Osteocyte (in vitro differentiated cells): Measurements from ENCODE around the gene HOXB9. TPM values are rescaled to one million over a fixed set of nuclear protein-coding genes. Genes with fewer than 3 reads are reported as not detected.

ENCODE experiments used
- DNase-seq: peaks from one replicate; pipeline ENCODE4 v3.0.0; 2021; ENCODE audit warnings: mixed read lengths; ENCODE audit not compliant: unreplicated experiment; ENCODE audit errors: extremely low spot score
- H3K27ac Mint-ChIP-seq: one replicate; pipeline ENCODE4 v1.8.0; 2021; ENCODE audit warnings: mild to moderate bottlenecking, mixed read lengths; ENCODE audit not compliant: unreplicated experiment
- H3K27me3 Mint-ChIP-seq: one replicate; pipeline ENCODE4 v1.8.0; 2021; ENCODE audit warnings: mixed read lengths; ENCODE audit not compliant: unreplicated experiment
- H3K36me3 Mint-ChIP-seq: one replicate; pipeline ENCODE4 v1.8.0; 2021; ENCODE audit warnings: mixed read lengths; ENCODE audit not compliant: unreplicated experiment
- H3K4me1 Mint-ChIP-seq: one replicate; pipeline ENCODE4 v1.8.0; 2021; ENCODE audit warnings: mixed read lengths; ENCODE audit not compliant: unreplicated experiment
- H3K4me3 Mint-ChIP-seq: one replicate; pipeline ENCODE4 v1.8.0; 2021; ENCODE audit warnings: mild to moderate bottlenecking, moderate library complexity, mixed read lengths; ENCODE audit not compliant: unreplicated experiment
- H3K9me3 Mint-ChIP-seq: one replicate; pipeline ENCODE4 v1.8.0; 2021; ENCODE audit warnings: mixed read lengths; ENCODE audit not compliant: unreplicated experiment
- microRNA-seq: library from miRNA; unstranded; fragments of <30 nt; microRNA quantifications from one replicate; pipeline ENCODE4 v1.1.0, GENCODE V29; 2020; ENCODE audit not compliant: unreplicated experiment
- total RNA-seq: library from RNA; stranded (reverse); gene quantifications from 2 replicates; pipeline ENCODE4 v1.2.1, GENCODE V29; 2021
- TF ChIP-seq, protein P1 (sequence below): fragments of 200-600 bp; sonication (generic); IDR thresholded peaks from 2 replicates; pipeline ENCODE4 v1.5.0; 2021; ENCODE audit warnings: antibody characterized with exemption, mild to moderate bottlenecking, moderate library complexity

The HOXB9 gene
- total RNA-seq, 1 donor from 2014 or later, result not detected

DNA sequence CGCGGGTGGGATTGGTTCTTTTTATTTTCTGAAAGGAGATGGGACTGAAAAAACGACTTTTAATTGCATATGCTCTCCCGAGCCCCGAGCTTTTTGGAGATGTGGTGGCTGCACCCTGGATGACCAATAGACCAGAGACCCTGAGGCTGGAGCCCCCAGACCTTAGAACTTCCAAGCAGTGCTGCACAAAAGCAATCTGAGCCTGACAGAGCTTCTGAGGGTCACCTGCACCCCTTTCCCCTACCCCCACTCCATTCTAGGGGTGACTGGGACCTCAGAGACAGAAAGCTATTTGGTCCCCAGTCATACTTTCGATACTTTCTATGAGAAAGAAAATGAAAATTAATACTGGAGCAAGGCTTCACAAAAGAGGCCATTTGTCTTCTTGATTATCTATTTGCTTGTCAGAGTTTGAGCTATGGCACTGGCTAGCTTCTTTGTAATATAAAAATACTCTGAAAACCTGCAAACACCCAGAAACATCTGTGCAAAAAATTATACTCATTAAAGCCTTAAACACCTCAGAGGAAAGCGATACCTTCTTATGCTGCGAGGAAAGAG is 51.6 kb downstream of the HOXB9 start:
- H3K9me3 Mint-ChIP-seq, result no peaks in the 10 kb centered on the region
- TF ChIP-seq, protein P1, sequence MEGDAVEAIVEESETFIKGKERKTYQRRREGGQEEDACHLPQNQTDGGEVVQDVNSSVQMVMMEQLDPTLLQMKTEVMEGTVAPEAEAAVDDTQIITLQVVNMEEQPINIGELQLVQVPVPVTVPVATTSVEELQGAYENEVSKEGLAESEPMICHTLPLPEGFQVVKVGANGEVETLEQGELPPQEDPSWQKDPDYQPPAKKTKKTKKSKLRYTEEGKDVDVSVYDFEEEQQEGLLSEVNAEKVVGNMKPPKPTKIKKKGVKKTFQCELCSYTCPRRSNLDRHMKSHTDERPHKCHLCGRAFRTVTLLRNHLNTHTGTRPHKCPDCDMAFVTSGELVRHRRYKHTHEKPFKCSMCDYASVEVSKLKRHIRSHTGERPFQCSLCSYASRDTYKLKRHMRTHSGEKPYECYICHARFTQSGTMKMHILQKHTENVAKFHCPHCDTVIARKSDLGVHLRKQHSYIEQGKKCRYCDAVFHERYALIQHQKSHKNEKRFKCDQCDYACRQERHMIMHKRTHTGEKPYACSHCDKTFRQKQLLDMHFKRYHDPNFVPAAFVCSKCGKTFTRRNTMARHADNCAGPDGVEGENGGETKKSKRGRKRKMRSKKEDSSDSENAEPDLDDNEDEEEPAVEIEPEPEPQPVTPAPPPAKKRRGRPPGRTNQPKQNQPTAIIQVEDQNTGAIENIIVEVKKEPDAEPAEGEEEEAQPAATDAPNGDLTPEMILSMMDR, result no peak
- DNase-seq, result no peak
- no peaks in the 10 kb centered on the region for H3K4me1 Mint-ChIP-seq
- H3K36me3 Mint-ChIP-seq, result no peaks in the 10 kb centered on the region
- H3K4me3 Mint-ChIP-seq, result no peak overlapping the region
- peaks cover 83% of the 10 kb centered on the region for H3K27me3 Mint-ChIP-seq
- H3K27ac Mint-ChIP-seq, result no peak overlapping the region

DNA sequence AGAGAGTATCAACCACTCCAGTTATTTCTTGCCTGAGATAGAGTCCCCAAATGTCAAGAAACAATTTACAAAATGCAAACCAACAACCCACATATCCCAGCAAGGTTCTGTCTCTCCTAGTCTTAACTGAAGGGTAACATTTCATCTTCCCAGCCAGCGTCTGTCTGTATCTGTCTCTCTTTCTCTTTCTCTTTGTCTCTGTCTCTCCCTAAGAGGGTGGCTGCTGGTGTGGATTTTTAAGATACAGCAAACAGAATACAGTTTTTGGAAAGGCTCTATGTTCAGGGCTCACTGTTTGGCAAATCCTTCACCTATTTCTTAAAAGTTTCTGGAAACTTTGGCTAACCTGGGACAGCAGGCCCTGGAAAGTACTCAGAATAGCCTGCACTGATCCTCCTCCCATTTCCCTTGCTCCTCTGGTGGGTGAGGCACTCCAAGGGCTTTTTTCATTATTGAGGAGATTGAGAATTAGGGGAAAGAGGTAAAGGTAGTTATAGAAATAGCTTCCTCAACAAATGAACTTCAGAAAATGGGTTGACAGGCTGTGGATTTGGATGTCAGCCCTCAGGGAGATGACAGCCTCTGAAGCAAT is 54.2 kb downstream of the HOXB9 start:
- peaks cover 61% of the 10 kb centered on the region for H3K27me3 Mint-ChIP-seq

More for the DNA sequence above, 54.2 kb downstream of the HOXB9 start:
- DNase-seq, result no peak
- Mint-ChIP-seq H3K4me1 (no peaks in the 10 kb centered on the region), H3K36me3 (no peaks in the 10 kb centered on the region), H3K27ac (no peak overlapping the region), H3K9me3 (no peaks in the 10 kb centered on the region), H3K4me3 (no peak overlapping the region)
- TF ChIP-seq, protein P1, result no peak

Small RNAs within 50 kb of the gene (microRNA-seq; reads per million reads assigned to microRNA genes)
- gene MIR196A1, result not detected

Other genes starting within 250 kb of the HOXB9 start
- gene SKAP1, start 196.1 kb downstream of the HOXB9 start, total RNA-seq, result not detected in 2 replicates
- gene HOXB1, start 95.3 kb downstream of the HOXB9 start, total RNA-seq, result not detected in 2 replicates
- not detected in 2 replicates for gene HOXB2, start 81.2 kb downstream of the HOXB9 start, total RNA-seq
- gene HOXB4, start 48.0 kb downstream of the HOXB9 start, total RNA-seq, result not detected in 2 replicates
- gene HOXB3, start 36.1 kb downstream of the HOXB9 start, total RNA-seq, result 0.46 TPM in 1 of 2 replicates, not detected in the other
- gene HOXB5, start 32.6 kb downstream of the HOXB9 start, total RNA-seq, result not detected in 2 replicates
- gene HOXB6, start 21.4 kb downstream of the HOXB9 start, total RNA-seq, result not detected in 2 replicates
- gene HOXB7, start 15.3 kb downstream of the HOXB9 start, total RNA-seq, result not detected in 2 replicates
- gene HOXB8, start 11.1 kb downstream of the HOXB9 start, total RNA-seq, result not detected in 2 replicates
- gene PRAC1, start 96.2 kb upstream of the HOXB9 start, total RNA-seq, result not detected in 2 replicates
- not detected in 2 replicates for gene PRAC2, start 96.8 kb upstream of the HOXB9 start, total RNA-seq
- not detected in 2 replicates for gene HOXB13, start 102.4 kb upstream of the HOXB9 start, total RNA-seq
- gene TTLL6, start 190.9 kb upstream of the HOXB9 start, total RNA-seq, result not detected in 2 replicates
- 94.4 and 102 TPM in 2 replicates for gene CALCOCO2, start 204.7 kb upstream of the HOXB9 start, total RNA-seq